Cerebellar cortex (tissue), 1 donor: ENCODE measurements around the gene PBRM1.

Experiments used
- DNase-seq: peaks from one replicate; pipeline ENCODE4 v3.0.0-alpha.2; 2015; ENCODE audit warnings: low spot score

Gene PBRM1

GRCh38 chr3:52509753-52510328 is 175.9 kb downstream of the PBRM1 start:
- DNase-seq = no peak

- no peak for DNase-seq
Measured at GRCh38 chr3:52507359-52507758, 178.4 kb downstream of the PBRM1 start.

- no peak for DNase-seq
Measured at GRCh38 chr3:52506266-52506966, 179.3 kb downstream of the PBRM1 start.

- no peak for DNase-seq
Measured at GRCh38 chr3:52504977-52505376, 180.7 kb downstream of the PBRM1 start.

- no peak for DNase-seq
Measured at GRCh38 chr3:52503788-52504424, 181.8 kb downstream of the PBRM1 start.

- DNase-seq = no peak
Measured at GRCh38 chr3:52502808-52503350, 182.8 kb downstream of the PBRM1 start.

GRCh38 chr3:52502001-52502400 is 183.7 kb downstream of the PBRM1 start:
- no peak for DNase-seq

- no peak for DNase-seq
Measured at GRCh38 chr3:52501046-52501445, 184.7 kb downstream of the PBRM1 start.

- no peak for DNase-seq
Measured at GRCh38 chr3:52498137-52499054, 187.3 kb downstream of the PBRM1 start.

GRCh38 chr3:52495777-52496602 is 189.7 kb downstream of the PBRM1 start:
- DNase-seq = no peak
